ENCODE measurements around the gene STRA6. TPM values are rescaled to one million over a fixed set of nuclear protein-coding genes. Genes with fewer than 3 reads are reported as not detected.

Gene STRA6
- total and polyA plus RNA-seq, 2 of the 8 experiments (the other 6 are each of a cell fraction or from before 2014, with no cell fraction given): 9.3 to 14.5 TPM

GRCh38 chr15:74136540-74136813, 66.1 kb downstream of the STRA6 start (continued):
- TF ChIP-seq SAP30 (IDR thresholded peaks at IDR 0.05; ENCODE audit: insufficient read depth, insufficient replicate concordance, low read length): no peak

Data from H1 (cell line).